HG03097 (cell line): ENCODE results near the gene CHRDL2.
"Not testable (repeated sequence)": the region's sequence is repeated elsewhere in the genome, so short reads cannot be mapped to it uniquely, and the experiment has no call there.

ENCODE experiments used
- ATAC-seq: cut with Tn5 transposase; IDR thresholded peaks from one replicate; pipeline ENCODE4 v1.9.1; 2021; ENCODE audit not compliant: unreplicated experiment, low FRiP score

Gene CHRDL2

GRCh38 chr11:74731301-74732094 is at the start of gene CHRDL2:
Gene CHRDL2, minus strand, starts transcription at chr11:74731426. Its CDS starts 538 bp downstream, at chr11:74730888.
- ATAC-seq = no peak

GRCh38 chr11:74780248-74781005 is 49.2 kb upstream of the CHRDL2 start:
- ATAC-seq = no peak

GRCh38 chr11:74778581-74778980 is 47.4 kb upstream of the CHRDL2 start:
- ATAC-seq = no peak

- ATAC-seq = no peak
Measured at GRCh38 chr11:74777877-74778276, 46.7 kb upstream of the CHRDL2 start.

GRCh38 chr11:74777038-74777437 is 45.8 kb upstream of the CHRDL2 start:
- ATAC-seq = no peak

- ATAC-seq = no peak
Measured at GRCh38 chr11:74776546-74776945, 45.3 kb upstream of the CHRDL2 start.

- ATAC-seq = no peak
Measured at GRCh38 chr11:74775762-74776161, 44.5 kb upstream of the CHRDL2 start.

- ATAC-seq = no peak
Measured at GRCh38 chr11:74773476-74773875, 42.2 kb upstream of the CHRDL2 start.

GRCh38 chr11:74771139-74771538 is 39.9 kb upstream of the CHRDL2 start:
- ATAC-seq = no peak

GRCh38 chr11:74770456-74770855 is 39.2 kb upstream of the CHRDL2 start:
- ATAC-seq = no peak

GRCh38 chr11:74769055-74769707 is 38.0 kb upstream of the CHRDL2 start:
- no peak for ATAC-seq

GRCh38 chr11:74768172-74768651 is 37.0 kb upstream of the CHRDL2 start:
- not testable (repeated sequence) for ATAC-seq

GRCh38 chr11:74766905-74767304 is 35.7 kb upstream of the CHRDL2 start:
- no peak for ATAC-seq

- no peak for ATAC-seq
Measured at GRCh38 chr11:74756571-74756970, 25.3 kb upstream of the CHRDL2 start.

- no peak for ATAC-seq
Measured at GRCh38 chr11:74755395-74755995, 24.3 kb upstream of the CHRDL2 start.

- no peak for ATAC-seq
Measured at GRCh38 chr11:74754507-74755252, 23.5 kb upstream of the CHRDL2 start.

- ATAC-seq = no peak
Measured at GRCh38 chr11:74751303-74751702, 20.1 kb upstream of the CHRDL2 start.

- ATAC-seq = not testable (repeated sequence)
Measured at GRCh38 chr11:74750598-74750997, 19.4 kb upstream of the CHRDL2 start.

- no peak for ATAC-seq
Measured at GRCh38 chr11:74749965-74750296, 18.7 kb upstream of the CHRDL2 start.
